Activated CD8-positive, alpha-beta memory T cell treated with anti-CD3 and anti-CD28 coated beads, Interleukin-2, amount 10 ng/mL, durations not matched to agents 7 days and 5 days (primary cell): ENCODE data around the gene TTC4. TPM values are rescaled to one million over a fixed set of nuclear protein-coding genes. Genes with fewer than 3 reads are reported as not detected.

Source experiments
- ATAC-seq: fragments of 150-1000 bp; cut with Tn5 transposase; one replicate; pipeline ENCODE4 v1.10.0; 2021; ENCODE audit warnings: moderate library complexity
- CTCF ChIA-PET: fragments of 350-600 bp; sonication (Branson Sonifier 250); formaldehyde crosslinking; loops from one replicate; lab custom pipeline; 2021; ENCODE audit warnings: antibody characterized with exemption; lab: Charles Lee
- DNase-seq: peaks from one replicate; pipeline ENCODE4 v3.0.0-alpha.2; 2020
- H3K27ac Mint-ChIP-seq: one replicate; pipeline ENCODE4 v1.8.0; 2021; ENCODE audit warnings: mild to moderate bottlenecking, mixed read lengths
- H3K27me3 Mint-ChIP-seq: one replicate; pipeline ENCODE4 v1.8.0; 2021; ENCODE audit warnings: mixed read lengths
- H3K36me3 Mint-ChIP-seq: one replicate; pipeline ENCODE4 v1.8.0; 2021; ENCODE audit warnings: mild to moderate bottlenecking, mixed read lengths
- H3K4me1 Mint-ChIP-seq: one replicate; pipeline ENCODE4 v1.8.0; 2021; ENCODE audit warnings: mixed read lengths
- H3K4me3 Mint-ChIP-seq: one replicate; pipeline ENCODE4 v1.8.0; 2021; ENCODE audit warnings: mild to moderate bottlenecking, moderate library complexity, mixed read lengths
- H3K9me3 Mint-ChIP-seq: one replicate; pipeline ENCODE4 v1.8.0; 2022; ENCODE audit warnings: low read depth, mixed read lengths
- total RNA-seq, 2 experiments: library from RNA; stranded (reverse); gene quantifications; one replicate each; pipeline ENCODE4 v1.2.3, GENCODE V29; 2021

The TTC4 gene
- total RNA-seq, 2 experiments from 2014 or later = 19.6 to 26.3 TPM

DNA sequence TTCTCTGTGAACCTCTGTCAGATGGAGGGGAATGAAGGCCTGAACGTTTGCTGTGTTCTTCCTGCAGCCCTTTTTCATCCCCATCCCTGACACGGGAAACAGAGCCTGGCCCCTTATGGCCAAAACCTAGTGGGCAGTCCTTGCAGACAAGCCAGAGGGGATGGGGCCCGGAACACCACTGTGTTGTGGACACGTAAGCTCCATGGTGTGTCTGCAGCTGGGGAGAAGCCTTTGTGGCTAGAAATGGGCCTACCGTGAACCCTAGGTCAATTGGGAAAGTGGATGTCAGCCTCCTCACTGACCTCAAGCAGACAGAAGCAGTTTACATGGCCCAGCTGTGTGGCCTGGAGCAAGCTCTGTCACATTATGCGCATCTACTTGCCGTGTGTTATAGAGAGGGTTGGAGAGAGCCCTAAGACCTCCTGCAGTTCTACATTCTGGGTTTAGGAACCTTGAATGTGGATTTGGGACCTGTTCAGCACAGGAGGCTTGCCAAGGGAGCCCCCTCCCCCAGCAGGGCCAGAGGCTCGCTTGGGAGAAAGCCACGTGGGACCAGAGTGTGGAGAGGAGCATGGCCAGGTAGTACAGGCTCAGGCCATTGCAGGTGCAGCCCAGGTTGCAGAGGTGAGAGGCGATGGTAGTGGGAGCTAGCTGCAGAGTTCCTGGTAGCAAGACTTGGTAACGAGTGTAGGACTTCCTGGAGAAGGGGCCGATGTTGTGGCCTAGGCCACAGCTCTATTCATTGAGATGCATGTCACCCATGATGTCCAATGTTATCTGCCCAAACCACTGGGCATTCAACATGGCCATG lies 28.0 kb downstream of the TTC4 start:
- no peak overlapping the region for H3K27ac Mint-ChIP-seq
- H3K4me3 Mint-ChIP-seq = no peak overlapping the region
- no peaks in the 10 kb centered on the region for H3K27me3 Mint-ChIP-seq
- H3K36me3 Mint-ChIP-seq = peaks cover 10% of the 10 kb centered on the region
- no peaks in the 10 kb centered on the region for H3K9me3 Mint-ChIP-seq
- CTCF ChIA-PET = no interaction called here
- DNase-seq = no peak
- no peak for ATAC-seq
- H3K4me1 Mint-ChIP-seq = no peaks in the 10 kb centered on the region

DNA sequence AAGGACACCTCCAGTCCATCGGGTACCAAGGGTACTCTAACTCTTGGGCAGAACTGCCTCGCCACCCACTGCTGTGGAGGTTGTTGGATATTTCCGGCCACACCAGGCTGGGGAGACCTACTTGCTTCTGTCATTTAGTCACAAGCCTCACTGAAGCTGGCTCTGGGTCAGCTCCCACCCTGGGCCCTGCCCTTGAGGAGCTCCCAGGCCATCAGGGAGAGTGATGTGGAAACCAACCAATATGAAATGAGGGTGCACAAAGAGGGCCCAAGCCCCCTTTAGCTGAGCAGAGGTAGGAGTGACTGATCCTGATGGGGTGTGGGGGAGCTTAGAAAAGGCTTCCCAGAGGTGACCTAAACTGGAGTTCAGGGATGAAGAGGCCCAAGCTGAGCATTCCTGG lies 29.0 kb downstream of the TTC4 start:
- ATAC-seq (no peak), DNase-seq (no peak)
- Mint-ChIP-seq H3K4me3 (no peak overlapping the region), H3K27ac (peak overlapping the region; percentile 22), H3K27me3 (no peaks in the 10 kb centered on the region), H3K4me1 (no peaks in the 10 kb centered on the region), H3K9me3 (no peaks in the 10 kb centered on the region), H3K36me3 (peaks cover 10% of the 10 kb centered on the region)
- CTCF ChIA-PET = no interaction called here

DNA sequence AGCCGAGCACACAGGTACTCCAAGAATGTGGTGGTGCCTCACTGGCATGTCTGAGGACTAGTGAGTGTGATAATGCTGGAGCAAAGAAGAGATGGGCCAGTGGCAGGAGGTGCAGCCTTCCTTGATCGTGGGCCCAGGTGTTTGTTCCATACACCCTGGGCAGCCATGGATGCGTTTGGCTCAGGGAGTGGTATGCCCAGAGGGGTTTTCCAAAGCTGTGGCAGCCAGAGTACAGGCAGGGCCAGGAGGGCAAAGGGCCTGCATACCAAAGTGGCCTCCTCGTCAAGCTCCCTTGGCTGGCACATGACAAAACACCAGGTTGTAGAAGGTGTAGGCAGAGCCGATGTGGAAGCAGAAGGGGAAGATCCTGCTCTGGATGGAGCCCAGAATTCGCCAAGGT lies 29.6 kb downstream of the TTC4 start:
- CTCF ChIA-PET = no interaction called here
- DNase-seq (no peak), ATAC-seq (no peak)
- no peaks in the 10 kb centered on the region for H3K27me3 Mint-ChIP-seq
- no peaks in the 10 kb centered on the region for H3K9me3 Mint-ChIP-seq
- H3K27ac Mint-ChIP-seq = no peak overlapping the region
- H3K36me3 Mint-ChIP-seq = peaks cover 10% of the 10 kb centered on the region
- no peaks in the 10 kb centered on the region for H3K4me1 Mint-ChIP-seq
- H3K4me3 Mint-ChIP-seq = no peak overlapping the region

DNA sequence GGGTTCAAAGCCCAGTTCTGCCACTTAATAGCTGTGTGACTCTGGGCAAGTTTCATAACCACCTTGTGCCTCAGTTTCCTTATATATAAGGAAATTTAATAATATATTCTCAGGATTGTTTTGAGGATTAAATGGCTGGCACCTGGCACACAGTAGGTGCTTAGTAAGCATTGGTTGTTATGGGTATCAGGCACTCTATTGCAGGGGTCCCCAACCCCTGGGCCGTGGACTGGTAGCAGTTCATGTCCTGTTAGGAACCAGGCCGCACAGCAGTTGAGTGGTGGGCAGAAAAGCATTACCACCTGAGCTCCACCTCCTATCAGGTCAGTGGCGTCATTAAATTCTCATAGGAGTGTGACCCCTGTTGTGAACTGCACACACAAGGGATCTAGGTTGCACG lies 30.2 kb downstream of the TTC4 start:
- H3K36me3 Mint-ChIP-seq = peaks cover 10% of the 10 kb centered on the region
- no peak overlapping the region for H3K4me3 Mint-ChIP-seq
- no peaks in the 10 kb centered on the region for H3K27me3 Mint-ChIP-seq
- DNase-seq (no peak), ATAC-seq (no peak)
- CTCF ChIA-PET = no interaction called here
- H3K27ac Mint-ChIP-seq = no peak overlapping the region
- no peaks in the 10 kb centered on the region for H3K9me3 Mint-ChIP-seq
- H3K4me1 Mint-ChIP-seq = no peaks in the 10 kb centered on the region

DNA sequence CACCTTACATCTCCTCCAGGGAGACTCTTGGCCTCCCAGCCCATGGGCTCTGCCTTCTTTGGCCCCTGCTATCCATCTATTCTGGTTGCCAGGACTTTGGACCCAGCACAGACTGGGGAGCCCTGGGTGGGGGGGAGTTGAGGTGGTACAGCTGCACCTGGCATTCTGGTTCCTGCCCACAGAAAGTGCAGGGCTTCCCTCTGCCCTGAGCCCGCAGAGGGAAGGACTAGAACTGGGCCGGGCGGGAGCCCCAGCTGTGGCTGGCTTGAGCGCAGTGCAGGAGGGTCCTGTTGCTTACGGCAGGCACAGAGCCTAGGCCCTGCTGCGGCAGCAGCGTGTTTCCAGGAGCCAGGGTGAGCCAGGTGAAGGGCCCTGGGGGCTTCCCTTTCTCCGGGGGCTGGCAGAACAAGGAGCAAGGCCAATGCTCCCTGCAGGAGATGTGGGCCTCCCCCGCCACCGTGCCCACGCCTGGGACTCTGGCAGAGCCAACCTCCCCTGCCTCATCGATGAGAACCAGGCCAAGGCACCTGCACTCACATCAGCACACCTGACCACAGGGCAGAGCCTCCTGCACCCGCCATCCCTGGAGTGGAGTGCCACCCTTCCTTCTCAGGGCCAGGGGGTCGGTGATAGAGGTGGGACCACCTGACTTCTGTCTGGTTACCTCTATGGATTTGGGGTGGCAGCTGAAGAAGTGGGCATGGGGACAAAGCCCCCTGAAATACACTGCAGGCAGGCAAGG lies 32.6 kb downstream of the TTC4 start:
- no peaks in the 10 kb centered on the region for H3K9me3 Mint-ChIP-seq
- CTCF ChIA-PET = no interaction called here
- no peak overlapping the region for H3K4me3 Mint-ChIP-seq
- no peak overlapping the region for H3K27ac Mint-ChIP-seq
- no peak for DNase-seq
- no peaks in the 10 kb centered on the region for H3K4me1 Mint-ChIP-seq
- H3K36me3 Mint-ChIP-seq = no peaks in the 10 kb centered on the region
- ATAC-seq = no peak
- H3K27me3 Mint-ChIP-seq = no peaks in the 10 kb centered on the region

DNA sequence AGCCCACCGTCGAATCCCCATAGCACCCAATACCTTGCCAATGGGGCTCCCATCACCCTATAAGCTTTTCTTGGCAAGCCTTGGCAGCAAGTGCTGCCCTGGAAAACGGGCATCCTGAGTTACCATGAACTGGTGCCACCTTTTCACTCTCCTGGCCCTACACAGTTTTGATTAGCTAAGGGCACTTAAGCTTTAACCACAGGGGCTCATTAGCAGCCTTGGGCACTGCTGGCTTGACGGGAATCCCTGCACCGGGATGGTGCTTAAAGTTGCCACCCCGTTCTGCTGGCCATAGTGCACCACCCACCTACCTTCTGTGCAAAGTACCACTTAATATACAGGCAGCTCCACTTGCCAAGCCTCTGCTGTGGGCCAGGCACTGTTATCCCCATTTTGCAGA lies 34.9 kb downstream of the TTC4 start:
- ATAC-seq (no peak), DNase-seq (no peak)
- Mint-ChIP-seq H3K27me3 (no peaks in the 10 kb centered on the region), H3K27ac (no peak overlapping the region), H3K9me3 (no peaks in the 10 kb centered on the region), H3K36me3 (no peaks in the 10 kb centered on the region), H3K4me3 (no peak overlapping the region), H3K4me1 (no peaks in the 10 kb centered on the region)
- CTCF ChIA-PET = interaction anchor here (0.6 to 1.2 kb wide), 2 partner anchors 51 to 174 kb away, joined by 3 to 4 read pairs; no protein-coding TSS in a partner anchor

DNA sequence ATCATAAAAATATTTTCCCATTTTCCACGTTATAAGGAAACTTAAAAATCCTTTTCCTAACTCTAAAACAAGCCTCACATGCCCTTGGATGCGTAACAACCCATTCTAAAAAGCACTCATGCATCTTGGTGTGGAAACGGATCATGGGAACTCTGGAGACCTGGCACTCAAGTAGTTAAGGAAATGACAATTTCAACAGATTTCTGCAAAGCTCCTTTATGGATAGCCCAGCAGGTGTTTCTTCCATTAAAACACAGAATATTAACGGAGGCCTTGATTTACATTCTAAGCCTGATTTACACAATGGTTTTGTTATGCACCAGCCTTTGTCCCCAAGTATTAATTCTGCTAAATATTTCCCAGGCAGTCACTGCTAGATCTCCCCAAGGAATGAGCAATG lies 35.8 kb downstream of the TTC4 start:
- H3K4me3 Mint-ChIP-seq = no peak overlapping the region
- no peak for ATAC-seq
- no peak overlapping the region for H3K27ac Mint-ChIP-seq
- no peaks in the 10 kb centered on the region for H3K36me3 Mint-ChIP-seq
- DNase-seq = no peak
- no peaks in the 10 kb centered on the region for H3K9me3 Mint-ChIP-seq
- no peaks in the 10 kb centered on the region for H3K27me3 Mint-ChIP-seq
- peaks cover 3% of the 10 kb centered on the region for H3K4me1 Mint-ChIP-seq
- CTCF ChIA-PET = interaction anchor here (0.7 kb wide), 1 partner anchor 55 kb away, joined by 3 read pairs; no protein-coding TSS in a partner anchor

DNA sequence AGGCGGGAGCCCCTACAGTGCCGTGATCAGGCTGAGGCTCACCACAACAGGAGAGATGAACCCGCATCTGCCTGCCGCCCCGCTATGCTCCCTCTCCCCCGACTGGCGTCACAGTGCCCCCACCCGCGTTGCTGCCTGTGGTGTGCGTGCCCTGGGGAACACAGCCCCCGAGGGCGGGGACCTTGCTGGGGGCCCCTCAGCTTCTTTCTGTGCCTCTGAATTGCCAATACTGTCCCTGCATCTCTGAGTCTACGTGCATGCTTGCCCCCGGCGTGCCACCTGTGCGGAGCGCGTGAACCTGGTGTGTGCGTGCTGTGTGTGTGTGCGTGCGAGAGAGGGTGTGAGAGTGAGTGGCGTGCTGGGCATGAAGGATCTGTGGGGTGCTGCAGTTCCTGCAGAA lies 38.4 kb downstream of the TTC4 start:
- DNase-seq (no peak), ATAC-seq (no peak)
- Mint-ChIP-seq H3K4me3 (no peak overlapping the region), H3K36me3 (peaks cover 4% of the 10 kb centered on the region), H3K27ac (no peak overlapping the region), H3K9me3 (no peaks in the 10 kb centered on the region), H3K27me3 (no peaks in the 10 kb centered on the region), H3K4me1 (peaks cover 3% of the 10 kb centered on the region)
- CTCF ChIA-PET = no interaction called here

DNA sequence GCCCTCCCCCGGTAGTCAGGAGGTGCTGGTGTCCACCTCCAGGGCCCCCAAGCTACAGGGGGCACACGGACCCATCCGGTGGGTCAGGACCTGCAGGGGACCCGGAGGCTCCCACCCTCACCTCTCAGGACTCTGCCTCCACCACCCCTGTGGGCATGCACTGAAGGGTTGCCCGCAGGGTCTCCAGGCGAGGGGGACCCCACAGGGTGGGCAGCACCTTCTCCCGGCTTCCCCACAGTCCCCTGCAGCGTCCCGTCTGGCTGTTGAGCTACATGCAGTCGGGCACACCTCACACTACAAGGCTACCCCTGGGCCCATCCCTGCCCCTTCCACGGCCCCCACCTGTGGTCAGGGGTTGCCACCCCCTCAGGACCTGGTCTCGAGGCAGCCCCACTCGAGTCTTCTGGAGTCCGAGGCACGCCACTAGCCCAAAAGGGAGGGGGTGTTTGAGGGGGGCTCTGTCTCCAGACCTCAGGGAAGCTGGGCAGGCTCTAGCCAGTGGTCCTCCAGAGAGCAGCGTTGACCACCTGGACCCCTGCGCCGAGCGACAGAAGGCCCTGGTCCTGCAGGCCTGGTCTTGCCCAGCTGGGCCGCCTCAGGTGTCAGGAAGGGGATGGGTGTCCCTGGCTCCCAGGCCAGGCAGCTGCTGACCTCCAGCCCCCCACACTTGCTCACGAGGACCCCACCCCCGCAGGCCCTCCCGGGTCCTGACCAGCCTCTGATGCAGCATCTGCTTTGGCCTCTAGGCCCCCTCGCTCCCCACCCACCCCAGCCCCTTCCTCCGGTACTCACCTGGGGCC lies 39.0 kb downstream of the TTC4 start:
- H3K27ac Mint-ChIP-seq = no peak overlapping the region
- ATAC-seq (no peak), DNase-seq (no peak)
- H3K36me3 Mint-ChIP-seq = peaks cover 6% of the 10 kb centered on the region
- H3K9me3 Mint-ChIP-seq = no peaks in the 10 kb centered on the region
- no peak overlapping the region for H3K4me3 Mint-ChIP-seq
- H3K27me3 Mint-ChIP-seq = no peaks in the 10 kb centered on the region
- peaks cover 3% of the 10 kb centered on the region for H3K4me1 Mint-ChIP-seq
- CTCF ChIA-PET = no interaction called here

DNA sequence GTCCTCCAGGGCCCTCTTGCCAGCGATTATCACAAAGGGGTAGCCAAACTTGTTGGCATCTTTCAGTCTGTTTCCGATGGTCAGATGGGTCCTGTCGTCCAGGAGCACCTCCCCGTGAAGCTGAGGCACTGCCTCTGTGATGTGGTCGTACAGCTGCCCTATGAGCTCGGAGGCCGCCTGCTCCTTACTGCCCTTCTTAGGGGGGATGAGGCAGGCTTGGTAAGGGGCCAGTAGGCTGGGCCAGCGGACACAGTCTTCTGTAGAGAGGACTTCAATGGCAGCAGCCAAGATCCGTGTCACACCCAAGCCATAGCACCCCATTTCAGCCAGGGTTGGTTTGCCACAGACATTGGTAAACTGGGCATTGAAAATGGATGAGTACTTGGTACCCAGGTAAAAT lies 42.2 kb downstream of the TTC4 start:
- ATAC-seq (no peak), DNase-seq (no peak)
- H3K9me3 Mint-ChIP-seq = no peaks in the 10 kb centered on the region
- no peak overlapping the region for H3K4me3 Mint-ChIP-seq
- no peak overlapping the region for H3K27ac Mint-ChIP-seq
- H3K36me3 Mint-ChIP-seq = peaks cover 6% of the 10 kb centered on the region
- CTCF ChIA-PET = no interaction called here
- H3K27me3 Mint-ChIP-seq = no peaks in the 10 kb centered on the region
- H3K4me1 Mint-ChIP-seq = peaks cover 6% of the 10 kb centered on the region

DNA sequence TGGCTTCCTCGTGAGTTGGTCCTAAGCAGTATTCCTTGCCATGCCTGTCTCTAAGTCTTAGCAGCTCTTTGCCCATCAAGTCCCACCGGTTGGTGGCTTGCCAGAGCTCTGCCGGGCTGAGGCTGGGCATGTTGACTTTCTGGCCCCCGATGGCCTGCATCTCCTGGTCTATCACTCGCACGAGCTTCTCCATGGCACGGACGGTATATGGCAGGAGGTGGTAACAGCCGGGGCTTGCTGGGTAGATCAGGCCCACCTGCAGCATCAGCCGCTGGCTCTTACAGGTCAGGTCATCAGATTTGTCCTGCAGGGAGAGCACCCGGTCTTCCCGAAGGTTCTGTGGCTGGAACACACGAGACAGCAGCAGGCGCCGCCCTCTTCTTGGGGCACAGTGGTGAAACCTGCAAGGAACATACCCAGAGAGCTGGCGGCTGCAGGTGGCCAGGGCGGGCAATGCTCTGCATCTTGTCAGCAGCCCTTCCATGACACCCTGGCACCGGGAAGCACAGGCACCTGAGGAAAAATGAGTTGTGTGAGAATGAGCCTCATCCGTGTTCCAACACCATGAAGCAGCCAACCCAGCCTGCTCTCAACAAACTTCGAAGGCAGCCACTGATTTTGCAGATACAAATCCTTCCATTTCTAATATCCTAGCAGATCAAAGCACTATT lies 43.2 kb downstream of the TTC4 start:
- no peak overlapping the region for H3K4me3 Mint-ChIP-seq
- no peaks in the 10 kb centered on the region for H3K27me3 Mint-ChIP-seq
- DNase-seq (no peak), ATAC-seq (no peak)
- H3K4me1 Mint-ChIP-seq = peaks cover 14% of the 10 kb centered on the region
- H3K36me3 Mint-ChIP-seq = peaks cover 6% of the 10 kb centered on the region
- H3K27ac Mint-ChIP-seq = no peak overlapping the region
- no peaks in the 10 kb centered on the region for H3K9me3 Mint-ChIP-seq
- CTCF ChIA-PET = interaction anchor here (1.2 kb wide), 1 partner anchor 42 kb away, joined by 3 read pairs; no protein-coding TSS in a partner anchor

DNA sequence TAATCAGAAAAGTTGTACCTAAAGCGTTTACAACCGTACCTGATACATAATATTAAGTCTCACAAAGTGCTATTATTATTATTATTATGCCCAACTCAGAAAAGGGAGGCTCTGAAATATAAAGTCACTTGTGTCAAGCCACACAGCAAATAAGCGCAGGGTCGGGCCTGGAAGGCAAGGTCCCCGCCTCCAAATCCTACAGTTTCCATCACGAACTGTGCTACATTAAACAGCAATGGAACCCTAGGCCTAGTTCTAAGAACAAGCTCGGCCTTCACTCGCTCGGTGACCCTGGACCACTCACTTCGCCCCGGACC lies 48.1 kb downstream of the TTC4 start:
- DNase-seq (peak; percentile 50), ATAC-seq (no peak)
- peak overlapping the region; percentile 90 for H3K27ac Mint-ChIP-seq
- H3K4me3 Mint-ChIP-seq = peak overlapping the region; percentile 92
- H3K36me3 Mint-ChIP-seq = peaks cover 1% of the 10 kb centered on the region
- peaks cover 18% of the 10 kb centered on the region for H3K4me1 Mint-ChIP-seq
- CTCF ChIA-PET = interaction anchor here (0.6 to 4.5 kb wide), 4 partner anchors 37 to 274 kb away, joined by 3 to 20 read pairs (median 3); partner anchors contain the start of gene TTC22
- no peaks in the 10 kb centered on the region for H3K9me3 Mint-ChIP-seq
- H3K27me3 Mint-ChIP-seq = no peaks in the 10 kb centered on the region
